H1 (cell line): ENCODE data around the gene RETREG1. TPM values are rescaled to one million over a fixed set of nuclear protein-coding genes. Genes with fewer than 3 reads are reported as not detected.

Experiments used
- CTCF ChIA-PET: fragments of 300-600 bp; sonication (Branson Sonifier 250); formaldehyde crosslinking; loops from one replicate; lab custom pipeline; 2021; ENCODE audit not compliant: partially characterized antibody; lab: Charles Lee
- POLR2A ChIA-PET: fragments of 300-600 bp; sonication (Branson Sonifier 250); formaldehyde crosslinking; loops from one replicate; lab custom pipeline; 2021; ENCODE audit warnings: inconsistent platforms; ENCODE audit not compliant: partially characterized antibody; lab: Charles Lee
- DNase-seq, 2 experiments: peaks; one replicate each; pipeline versions ENCODE4 v3.0.0 to v3.0.0-alpha.2; 2010 to 2022; ENCODE audit warnings: low spot score in 2 of 2, low read depth in 1 of 2, mixed read lengths in 1 of 2
- FAIRE-seq: peaks from 2 replicates; lab custom pipeline; 2011; peaks lifted over from hg19 to GRCh38; lab: Jason Lieb, UNC
- H2AFZ ChIP-seq: 2 replicates; pipeline ENCODE4 v1.8.1; 2012; ENCODE audit warnings: low read length, inconsistent platforms
- H2AK5ac ChIP-seq: 2 replicates; pipeline ENCODE4 v1.6.1; 2013; ENCODE audit warnings: low read depth, low read length
- H2BK120ac ChIP-seq: replicated peaks from 2 replicates; pipeline ENCODE3; 2013; ENCODE audit warnings: low read depth, low read length, inconsistent platforms
- H2BK12ac ChIP-seq: 2 replicates; pipeline ENCODE4 v1.6.1; 2013; ENCODE audit warnings: low read depth, low read length
- H2BK15ac ChIP-seq: 2 replicates; pipeline ENCODE4 v1.6.1; 2013; ENCODE audit warnings: low read length
- H2BK20ac ChIP-seq: 2 replicates; pipeline ENCODE4 v1.6.1; 2013; ENCODE audit warnings: low read length
- H2BK5ac ChIP-seq: 2 replicates; pipeline ENCODE4 v1.6.1; 2013; ENCODE audit warnings: low read depth, low read length
- H3K14ac ChIP-seq: 2 replicates; pipeline ENCODE4 v1.6.1; 2013; ENCODE audit warnings: inconsistent platforms; ENCODE audit not compliant: insufficient read length
- H3K18ac ChIP-seq: 2 replicates; pipeline ENCODE4 v1.6.1; 2013; ENCODE audit warnings: low read length; ENCODE audit errors: extremely low read depth
- H3K23ac ChIP-seq: 2 replicates; pipeline ENCODE4 v1.6.1; 2013; ENCODE audit warnings: inconsistent platforms; ENCODE audit not compliant: insufficient read length
- H3K23me2 ChIP-seq: 2 replicates; pipeline ENCODE4 v1.6.1; 2013; ENCODE audit warnings: low read depth, low read length
- H3K27ac ChIP-seq: 2 replicates; pipeline ENCODE4 v1.6.1; 2011; ENCODE audit warnings: low read depth, low read length, inconsistent platforms
- H3K27me3 ChIP-seq, 4 experiments: replicated peaks in 1 of 4; 1 replicate in 1 of 4; 2 replicates in 3 of 4; pipeline versions ENCODE4 v1.6.1 to v1.8.1; 2011 to 2013; ENCODE audit warnings: low read length in 3 of 4, mild to moderate bottlenecking in 3 of 4, inconsistent platforms in 2 of 4, mixed read lengths in 2 of 4, moderate library complexity in 1 of 4; ENCODE audit not compliant: control insufficient read depth in 3 of 4, insufficient read depth in 3 of 4; ENCODE audit errors: extremely low read depth in 1 of 4
- H3K36me3 ChIP-seq, 4 experiments: 2 replicates each; pipeline versions ENCODE4 v1.6.1 to v1.8.1; 2011 to 2013; ENCODE audit warnings: mild to moderate bottlenecking in 4 of 4, low read length in 3 of 4, moderate library complexity in 2 of 4, control low read depth in 1 of 4, inconsistent platforms in 1 of 4; ENCODE audit not compliant: insufficient read depth in 4 of 4, control insufficient read depth in 2 of 4
- H3K4ac ChIP-seq: replicated peaks from 2 replicates; pipeline ENCODE3; 2013; ENCODE audit warnings: low read length, low read depth, mixed read lengths, inconsistent platforms; ENCODE audit not compliant: insufficient read length
- H3K4me1 ChIP-seq, 4 experiments: replicated peaks in 1 of 4; 1 replicate in 1 of 4; 2 replicates in 3 of 4; pipeline versions ENCODE4 v1.6.1 to v1.8.1; 2011 to 2013; ENCODE audit warnings: low read length in 3 of 4, inconsistent platforms in 2 of 4, mixed read lengths in 1 of 4; ENCODE audit not compliant: insufficient read depth in 4 of 4, control insufficient read depth in 3 of 4
- H3K4me2 ChIP-seq, 2 experiments: 2 replicates each; pipeline versions ENCODE4 v1.6.1 to v1.8.1; 2011 to 2013; ENCODE audit warnings: low read depth in 2 of 2, low read length in 2 of 2, control low read depth in 1 of 2, inconsistent platforms in 1 of 2, mild to moderate bottlenecking in 1 of 2; ENCODE audit not compliant: insufficient read depth in 1 of 2
- H3K4me3 ChIP-seq, 4 experiments: fragments of 200-600, 300-600 bp in 1 of 4; sonication (generic), shearing (Covaris generic), sonication (Bioruptor Twin) in 1 of 4; 2 replicates each; pipeline versions ENCODE4 v1.5.1 to v1.8.1; 2011 to 2016; ENCODE audit warnings: low read length in 4 of 4, low read depth in 3 of 4, control low read depth in 2 of 4, inconsistent platforms in 2 of 4, mild to moderate bottlenecking in 2 of 4, mixed read lengths in 1 of 4, moderate library complexity in 1 of 4; ENCODE audit not compliant: insufficient read depth in 2 of 4; ENCODE audit errors: extremely low read depth in 1 of 4
- H3K56ac ChIP-seq: replicated peaks from 2 replicates; pipeline ENCODE3; 2013; ENCODE audit warnings: low read depth, mild to moderate bottlenecking, mixed read lengths, low read length, inconsistent platforms; ENCODE audit not compliant: insufficient read length
- H3K79me1 ChIP-seq: 2 replicates; pipeline ENCODE4 v1.6.1; 2013; ENCODE audit warnings: low read depth, low read length, control low read depth
- H3K79me2 ChIP-seq, 2 experiments: 2 replicates each; pipeline versions ENCODE4 v1.6.1 to v1.8.1; 2012 to 2013; ENCODE audit warnings: low read length in 2 of 2, mild to moderate bottlenecking in 2 of 2, inconsistent platforms in 1 of 2; ENCODE audit not compliant: insufficient read depth in 2 of 2, control insufficient read depth in 1 of 2
- H3K9ac ChIP-seq, 4 experiments: replicated peaks in 1 of 4; 1 replicate in 1 of 4; 2 replicates in 3 of 4; pipeline versions ENCODE4 v1.6.1 to v1.8.1; 2011 to 2013; ENCODE audit warnings: low read depth in 3 of 4, low read length in 3 of 4, control low read depth in 2 of 4, mild to moderate bottlenecking in 2 of 4, moderate library complexity in 2 of 4, inconsistent platforms in 1 of 4; ENCODE audit errors: extremely low read depth in 1 of 4
- H3K9me3 ChIP-seq, 2 experiments: 2 replicates each; pipeline versions ENCODE4 v1.6.1 to v1.8.1; 2012 to 2013; ENCODE audit warnings: mild to moderate bottlenecking in 2 of 2, moderate library complexity in 2 of 2, control low read depth in 1 of 2, inconsistent platforms in 1 of 2, low read depth in 1 of 2, low read length in 1 of 2, mixed read lengths in 1 of 2; ENCODE audit not compliant: insufficient read depth in 2 of 2
- H4K20me1 ChIP-seq, 2 experiments: replicated peaks in 1 of 2; 2 replicates each; pipeline versions ENCODE3 to v1.8.1; 2011 to 2013; ENCODE audit warnings: inconsistent platforms in 2 of 2, low read length in 2 of 2, mild to moderate bottlenecking in 1 of 2; ENCODE audit not compliant: insufficient read depth in 2 of 2, control insufficient read depth in 1 of 2
- H4K5ac ChIP-seq: 2 replicates; pipeline ENCODE4 v1.6.1; 2013; ENCODE audit warnings: low read length, low read depth, mixed read lengths, inconsistent platforms; ENCODE audit not compliant: insufficient read length
- H4K8ac ChIP-seq: 2 replicates; pipeline ENCODE4 v1.8.0; 2013; ENCODE audit warnings: mild to moderate bottlenecking, moderate library complexity, low read length, inconsistent platforms; ENCODE audit not compliant: insufficient read depth; ENCODE audit errors: extremely low read depth
- H4K91ac ChIP-seq: replicated peaks from 2 replicates; pipeline ENCODE3; 2013; ENCODE audit warnings: low read length, mixed read lengths, inconsistent platforms; ENCODE audit not compliant: insufficient read length
- CREB1 ChIP-seq: IDR thresholded peaks from 2 replicates; pipeline ENCODE4 v1.6.1; 2012; ENCODE audit warnings: inconsistent platforms
- SP2 ChIP-seq: IDR thresholded peaks from 2 replicates; pipeline ENCODE4 v1.6.1; 2012; ENCODE audit warnings: mild to moderate bottlenecking, low read length, inconsistent platforms
- ZNF274 ChIP-seq: IDR thresholded peaks from 2 replicates; pipeline ENCODE4 v1.7.0; 2012; ENCODE audit warnings: low read length, borderline replicate concordance; ENCODE audit errors: extremely low read depth
- WGBS, 2 experiments: shearing (Covaris generic) in 1 of 2; methylation state at CpG; one replicate each; pipeline versions ENCODE4 v1.1.6 to v1.1.7; 2013 to 2015; ENCODE audit warnings: low lambda C conversion rate in 2 of 2, mixed read lengths in 2 of 2, inconsistent platforms in 1 of 2, low coverage in 1 of 2, missing lambda C conversion rate in 1 of 2; ENCODE audit not compliant: insufficient replicate concordance in 2 of 2, insufficient coverage in 1 of 2, insufficient read length in 1 of 2; ENCODE audit errors: extremely low coverage in 1 of 2, missing lambda C conversion rate in 1 of 2; 5-methylcytosine and 5-hydroxymethylcytosine counted together
- polyA plus RNA-seq, 7 experiments: library from polyadenylated mRNA; depleted of rRNA in 3 of 7; stranded (reverse) in 5 of 7; unstranded in 2 of 7; fragments of >200 nt in 5 of 7; fragments of 200-250 nt in 2 of 7; gene quantifications; 1 replicate in 5 of 7; 2 replicates in 1 of 7; 4 replicates in 1 of 7; pipeline versions ENCODE4 v1.2.1 to v1.2.3, GENCODE V29; 2011 to 2013; ENCODE audit warnings: missing spikeins in 2 of 7, mixed read lengths in 2 of 7
- total RNA-seq: library from RNA; stranded (reverse); fragmentation: NEBNext Ultra II Directional; extraction: Animal tissue kit (Norgen Biotek cat#: 25700); gene quantifications from 2 replicates; pipeline ENCODE4 v1.2.1, GENCODE V29; 2021

The RETREG1 gene
- total and polyA plus RNA-seq, 2 of the 8 experiments (the other 6 are each of a cell fraction or from before 2014, with no cell fraction given): 0.62 to 1.9 TPM

DNA sequence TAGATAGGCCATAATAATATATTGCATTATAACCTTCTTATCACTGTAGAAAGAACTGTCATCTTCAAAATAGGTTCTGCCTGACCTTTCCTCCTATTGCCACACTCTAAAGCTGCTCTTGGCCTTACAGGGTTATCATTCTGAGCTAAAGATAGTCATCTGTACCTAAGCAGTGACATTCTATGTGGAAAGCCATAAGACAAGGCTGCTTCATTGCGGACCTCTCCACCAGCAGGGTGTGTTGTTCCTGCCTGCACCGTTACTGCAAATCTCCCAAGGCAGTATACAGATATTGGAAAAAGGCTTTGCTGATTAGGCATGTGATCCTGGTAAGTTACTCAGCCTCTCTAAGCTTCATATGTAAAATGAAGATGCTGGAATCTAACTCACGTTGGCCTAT, 159.3 kb downstream of the RETREG1 start:
- Histone ChIP-seq H3K27ac (no peak overlapping the region), H3K14ac (no peak overlapping the region), H2AFZ (no peak overlapping the region), H3K23me2 (no peaks in the 10 kb centered on the region), H3K36me3 (peaks cover 5 to 43% (median 26%) of the 10 kb centered on the region in 4 experiments), H2BK12ac (no peak overlapping the region), H3K4me3 (no peak overlapping the region), H3K9me3 (no peaks in the 10 kb centered on the region), H4K5ac (no peak overlapping the region), H4K20me1 (peaks cover 2% of the 10 kb centered on the region in 2 experiments), H3K4me2 (no peak overlapping the region), H3K18ac (no peak overlapping the region), H3K56ac (no peak overlapping the region), H2AK5ac (no peak overlapping the region), H4K91ac (no peak overlapping the region), H3K23ac (no peak overlapping the region), H3K79me2 (peaks cover 0 to 17% of the 10 kb centered on the region in 2 experiments; a peak in 2 of 4 replicates), H3K79me1 (peaks cover 2% of the 10 kb centered on the region; the same call in 1 of the 2 replicates), H2BK20ac (no peak overlapping the region), H3K9ac (no peak overlapping the region), H2BK120ac (no peak overlapping the region), H3K4me1 (peaks cover 0 to 3% (median 0%) of the 10 kb centered on the region in 4 experiments; a peak in 1 of 7 replicates), H2BK15ac (no peak overlapping the region), H3K4ac (no peak overlapping the region), H4K8ac (no peak overlapping the region), H2BK5ac (no peak overlapping the region), H3K27me3 (no peaks in the 10 kb centered on the region)
- CTCF ChIA-PET: interaction anchor here (0.6 to 11.0 kb wide), 14 partner anchors 7 to 1458 kb away, joined by 3 to 125 read pairs (median 7); partner anchors contain the start of genes MARCHF11 and ZNF622
- POLR2A ChIA-PET: interaction anchor here (0.7 kb wide), 1 partner anchor 831 kb away, joined by 6 read pairs; no protein-coding TSS in a partner anchor
- FAIRE-seq (no peak), DNase-seq (no peak)
- WGBS, 2 experiments: 85% methylated on average over 3 of the region's 3 CpGs; no CpG with 5 or more reads in 1 of the 2 experiments
- TF ChIP-seq ZNF274: no peak
- TF ChIP-seq SP2: no peak
- TF ChIP-seq CREB1: no peak
